ENCODE results near the gene GIPC3.

DNA sequence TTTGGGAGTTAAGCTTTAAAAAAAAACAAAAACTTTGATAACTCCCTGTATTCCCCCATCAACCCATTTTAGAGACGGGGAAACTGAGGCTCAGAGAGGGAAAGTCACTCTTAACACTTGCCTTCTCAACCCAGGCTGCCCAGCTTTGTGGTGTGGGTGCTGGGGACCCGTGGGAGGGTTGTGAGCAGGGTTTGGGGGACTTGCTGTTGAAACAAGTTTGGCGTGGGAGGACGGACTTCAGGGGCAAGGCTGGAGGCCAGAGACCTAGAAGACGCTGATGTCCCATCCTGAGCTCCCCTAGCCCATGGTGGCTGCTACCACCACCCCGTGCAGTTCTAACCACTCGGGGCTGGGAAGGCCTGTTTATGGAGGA lies 42.1 kb downstream of the GIPC3 start:
- TF ChIP-seq, protein P1, sequence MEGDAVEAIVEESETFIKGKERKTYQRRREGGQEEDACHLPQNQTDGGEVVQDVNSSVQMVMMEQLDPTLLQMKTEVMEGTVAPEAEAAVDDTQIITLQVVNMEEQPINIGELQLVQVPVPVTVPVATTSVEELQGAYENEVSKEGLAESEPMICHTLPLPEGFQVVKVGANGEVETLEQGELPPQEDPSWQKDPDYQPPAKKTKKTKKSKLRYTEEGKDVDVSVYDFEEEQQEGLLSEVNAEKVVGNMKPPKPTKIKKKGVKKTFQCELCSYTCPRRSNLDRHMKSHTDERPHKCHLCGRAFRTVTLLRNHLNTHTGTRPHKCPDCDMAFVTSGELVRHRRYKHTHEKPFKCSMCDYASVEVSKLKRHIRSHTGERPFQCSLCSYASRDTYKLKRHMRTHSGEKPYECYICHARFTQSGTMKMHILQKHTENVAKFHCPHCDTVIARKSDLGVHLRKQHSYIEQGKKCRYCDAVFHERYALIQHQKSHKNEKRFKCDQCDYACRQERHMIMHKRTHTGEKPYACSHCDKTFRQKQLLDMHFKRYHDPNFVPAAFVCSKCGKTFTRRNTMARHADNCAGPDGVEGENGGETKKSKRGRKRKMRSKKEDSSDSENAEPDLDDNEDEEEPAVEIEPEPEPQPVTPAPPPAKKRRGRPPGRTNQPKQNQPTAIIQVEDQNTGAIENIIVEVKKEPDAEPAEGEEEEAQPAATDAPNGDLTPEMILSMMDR (conservative IDR thresholded peaks at IDR 0.05; ENCODE audit: low read depth in 2 of 2) = no peak
- TF ChIP-seq, protein P2, sequence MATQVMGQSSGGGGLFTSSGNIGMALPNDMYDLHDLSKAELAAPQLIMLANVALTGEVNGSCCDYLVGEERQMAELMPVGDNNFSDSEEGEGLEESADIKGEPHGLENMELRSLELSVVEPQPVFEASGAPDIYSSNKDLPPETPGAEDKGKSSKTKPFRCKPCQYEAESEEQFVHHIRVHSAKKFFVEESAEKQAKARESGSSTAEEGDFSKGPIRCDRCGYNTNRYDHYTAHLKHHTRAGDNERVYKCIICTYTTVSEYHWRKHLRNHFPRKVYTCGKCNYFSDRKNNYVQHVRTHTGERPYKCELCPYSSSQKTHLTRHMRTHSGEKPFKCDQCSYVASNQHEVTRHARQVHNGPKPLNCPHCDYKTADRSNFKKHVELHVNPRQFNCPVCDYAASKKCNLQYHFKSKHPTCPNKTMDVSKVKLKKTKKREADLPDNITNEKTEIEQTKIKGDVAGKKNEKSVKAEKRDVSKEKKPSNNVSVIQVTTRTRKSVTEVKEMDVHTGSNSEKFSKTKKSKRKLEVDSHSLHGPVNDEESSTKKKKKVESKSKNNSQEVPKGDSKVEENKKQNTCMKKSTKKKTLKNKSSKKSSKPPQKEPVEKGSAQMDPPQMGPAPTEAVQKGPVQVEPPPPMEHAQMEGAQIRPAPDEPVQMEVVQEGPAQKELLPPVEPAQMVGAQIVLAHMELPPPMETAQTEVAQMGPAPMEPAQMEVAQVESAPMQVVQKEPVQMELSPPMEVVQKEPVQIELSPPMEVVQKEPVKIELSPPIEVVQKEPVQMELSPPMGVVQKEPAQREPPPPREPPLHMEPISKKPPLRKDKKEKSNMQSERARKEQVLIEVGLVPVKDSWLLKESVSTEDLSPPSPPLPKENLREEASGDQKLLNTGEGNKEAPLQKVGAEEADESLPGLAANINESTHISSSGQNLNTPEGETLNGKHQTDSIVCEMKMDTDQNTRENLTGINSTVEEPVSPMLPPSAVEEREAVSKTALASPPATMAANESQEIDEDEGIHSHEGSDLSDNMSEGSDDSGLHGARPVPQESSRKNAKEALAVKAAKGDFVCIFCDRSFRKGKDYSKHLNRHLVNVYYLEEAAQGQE (IDR thresholded peaks at IDR 0.05; ENCODE audit: unreplicated experiment) = no peak
- TF ChIP-seq POLR2AphosphoS5 (IDR thresholded peaks at IDR 0.05; ENCODE audit: low read depth) = no peak
- no peak for TF ChIP-seq EZH2 (IDR thresholded peaks at IDR 0.05; ENCODE audit: low read depth, unreplicated experiment)
- TF ChIP-seq EZH2phosphoT487 (IDR thresholded peaks at IDR 0.05; ENCODE audit: unreplicated experiment) = no peak
- no peak for TF ChIP-seq ZNF331 (CRISPR knock-in tag; IDR thresholded peaks at IDR 0.05; ENCODE audit: low read depth)
- no peak for TF ChIP-seq CREB1 (CRISPR knock-in tag; IDR thresholded peaks at IDR 0.05; ENCODE audit: low read depth)
- TF ChIP-seq JUNB (IDR thresholded peaks at IDR 0.05; ENCODE audit: unreplicated experiment) = no peak
- no peak for TF ChIP-seq ZNF114 (CRISPR knock-in tag; IDR thresholded peaks at IDR 0.05)
